Colonic mucosa (tissue), 4 donors: ENCODE results near the gene NTSR1. TPM values are rescaled to one million over a fixed set of nuclear protein-coding genes. Genes with fewer than 3 reads are reported as not detected.

Source experiments
- DNase-seq: peaks from one replicate; pipeline ENCODE4 v3.0.0-alpha.2; 2020
- H3K27ac ChIP-seq: fragments of 200-600 bp; one replicate; pipeline ENCODE4 v1.8.0; 2021
- H3K27me3 ChIP-seq: fragments of 200-600 bp; one replicate; pipeline ENCODE4 v1.8.0; 2021
- H3K36me3 ChIP-seq: fragments of 200-600 bp; one replicate; pipeline ENCODE4 v1.8.0; 2021
- H3K4me1 ChIP-seq: fragments of 200-600 bp; one replicate; pipeline ENCODE4 v1.8.0; 2021; ENCODE audit warnings: mild to moderate bottlenecking
- H3K4me3 ChIP-seq: fragments of 200-600 bp; one replicate; pipeline ENCODE4 v1.8.0; 2021
- H3K9ac ChIP-seq, 2 donors: one replicate each; pipeline ENCODE4 v1.7.0; 2013; ENCODE audit warnings: control low read depth in 2 of 2, low read depth in 2 of 2, low read length in 2 of 2
- H3K9me3 ChIP-seq: fragments of 200-600 bp; one replicate; pipeline ENCODE4 v1.8.0; 2021
- CTCF ChIP-seq: fragments of 200-600 bp; IDR thresholded peaks from one replicate; pipeline ENCODE4 v1.8.0; 2022; ENCODE audit warnings: antibody characterized with exemption, mild to moderate bottlenecking
- intact Hi-C: fragments of 100-400 bp; cut with DNase I; formaldehyde crosslinking; loops from one replicate; pipeline ENCODE4 v1.14.1; 2022
- total RNA-seq, 2 donors: library from RNA; stranded (reverse); fragmentation: NEBNext Ultra II Directional in 1 of 2; extraction: Animal tissue kit (Norgen Biotek cat#: 25700) in 1 of 2; gene quantifications; one replicate each; pipeline ENCODE4 v1.2.1, GENCODE V29; 2021
- donor health status: healthy.
- donor health status: DM: no; HTN: no; CAD: no.
- donor health status: DM: no; HTN: no; CAD: no.

NTSR1 gene
- total RNA-seq, 2 donors from 2014 or later = 0.05 to 2.9 TPM

DNA sequence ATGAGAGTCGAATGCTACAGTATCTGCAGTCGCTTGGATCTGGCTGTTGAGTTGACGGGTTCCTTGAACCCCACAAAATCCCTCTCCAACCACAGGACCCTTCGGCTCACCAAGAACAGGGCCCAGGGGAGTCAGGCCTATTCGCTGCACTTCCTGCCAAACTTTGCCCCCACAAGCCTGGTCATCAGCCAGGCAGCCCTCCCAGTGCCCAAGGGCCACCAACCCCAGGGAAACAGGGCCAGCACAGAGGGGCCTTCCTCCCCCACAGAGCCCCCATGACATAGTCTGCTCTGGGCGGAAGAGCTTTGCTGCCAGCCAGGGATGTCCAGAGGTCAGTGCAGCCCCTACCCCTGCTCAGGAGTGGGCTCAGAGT is 53.1 kb downstream of the NTSR1 start:
- Histone ChIP-seq H3K4me3 (no peak overlapping the region), H3K4me1 (no peaks in the 10 kb centered on the region), H3K27ac (no peak overlapping the region), H3K9ac (no peak overlapping the region), H3K36me3 (no peaks in the 10 kb centered on the region), H3K27me3 (no peaks in the 10 kb centered on the region), H3K9me3 (no peaks in the 10 kb centered on the region)
- intact Hi-C loops = no loop called here
- no peak for TF ChIP-seq CTCF
- no peak for DNase-seq

DNA sequence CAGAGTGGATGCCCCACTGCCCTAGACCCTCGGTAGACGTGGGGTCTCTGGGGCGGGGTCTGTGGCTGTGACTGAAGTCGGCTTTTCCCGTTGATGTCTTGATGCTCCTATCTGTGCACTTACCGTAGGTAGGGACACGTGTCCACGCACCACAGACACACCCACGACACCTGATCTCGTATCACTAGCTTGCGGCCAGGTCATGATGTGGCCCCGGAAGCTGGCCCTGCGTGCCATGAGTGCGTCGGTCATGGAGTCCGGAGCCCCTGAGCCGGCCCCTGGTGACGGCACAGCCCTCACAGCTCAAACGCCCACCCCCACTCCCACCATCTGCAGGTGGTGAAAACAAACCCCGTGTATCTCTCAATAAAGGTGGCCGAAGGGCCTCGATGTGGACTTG is 53.7 kb downstream of the NTSR1 start:
- H3K4me1 ChIP-seq = no peaks in the 10 kb centered on the region
- no peaks in the 10 kb centered on the region for H3K27me3 ChIP-seq
- TF ChIP-seq CTCF = no peak
- no peaks in the 10 kb centered on the region for H3K9me3 ChIP-seq
- no peak overlapping the region for H3K9ac ChIP-seq
- DNase-seq = no peak
- no peaks in the 10 kb centered on the region for H3K36me3 ChIP-seq
- intact Hi-C loops = no loop called here
- no peak overlapping the region for H3K4me3 ChIP-seq
- no peak overlapping the region for H3K27ac ChIP-seq

- intact Hi-C loops = no loop called here
- no peak overlapping the region for H3K27ac ChIP-seq
- H3K36me3 ChIP-seq = no peaks in the 10 kb centered on the region
- H3K4me1 ChIP-seq = no peaks in the 10 kb centered on the region
- H3K9ac ChIP-seq = no peak overlapping the region
- DNase-seq = no peak
- no peak overlapping the region for H3K4me3 ChIP-seq
- TF ChIP-seq CTCF = no peak
- no peaks in the 10 kb centered on the region for H3K27me3 ChIP-seq
- H3K9me3 ChIP-seq = no peaks in the 10 kb centered on the region
These were observed 54.2 kb downstream of the NTSR1 start for GRCh38 chr20:62762801-62763368.

DNA sequence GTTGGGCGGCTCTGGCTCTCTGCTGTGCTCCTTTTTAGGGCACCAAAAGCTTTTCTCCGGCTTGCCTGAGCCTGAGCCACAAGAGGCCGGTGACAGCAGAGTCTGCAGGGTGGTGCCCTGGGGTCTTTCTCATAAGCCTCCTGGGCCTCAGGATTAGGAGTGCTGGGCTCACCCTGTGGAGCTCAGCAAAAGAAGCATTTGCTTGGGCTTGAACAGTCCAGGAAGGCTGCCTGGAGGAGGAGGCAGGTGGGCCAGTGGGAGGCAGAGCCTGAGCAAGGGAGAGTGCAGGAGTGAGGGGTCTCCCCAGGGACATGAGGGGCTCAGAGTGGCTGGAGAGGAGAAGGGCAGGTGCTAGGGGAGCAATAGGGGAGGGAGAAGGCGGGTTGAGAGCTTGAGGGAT is 54.8 kb downstream of the NTSR1 start:
- no peak for DNase-seq
- no peaks in the 10 kb centered on the region for H3K36me3 ChIP-seq
- no peak for TF ChIP-seq CTCF
- H3K27ac ChIP-seq = no peak overlapping the region
- no peaks in the 10 kb centered on the region for H3K4me1 ChIP-seq
- H3K27me3 ChIP-seq = no peaks in the 10 kb centered on the region
- no peak overlapping the region for H3K4me3 ChIP-seq
- intact Hi-C loops = no loop called here
- no peaks in the 10 kb centered on the region for H3K9me3 ChIP-seq
- no peak overlapping the region for H3K9ac ChIP-seq

- no peak for DNase-seq
- no peaks in the 10 kb centered on the region for H3K9me3 ChIP-seq
- no peak overlapping the region for H3K9ac ChIP-seq
- no peak for TF ChIP-seq CTCF
- H3K27me3 ChIP-seq = no peaks in the 10 kb centered on the region
- H3K36me3 ChIP-seq = no peaks in the 10 kb centered on the region
- no peak overlapping the region for H3K4me3 ChIP-seq
- no peaks in the 10 kb centered on the region for H3K4me1 ChIP-seq
- no peak overlapping the region for H3K27ac ChIP-seq
- intact Hi-C loops = no loop called here
These were observed 55.7 kb downstream of the NTSR1 start for GRCh38 chr20:62764156-62764935.
